HG02884 (cell line): ENCODE results near the gene SLC6A19.

Source experiments
- ATAC-seq: cut with Tn5 transposase; IDR thresholded peaks from one replicate; pipeline ENCODE4 v1.9.1; 2021; ENCODE audit warnings: mild to moderate bottlenecking, moderate library complexity; ENCODE audit not compliant: unreplicated experiment

Gene SLC6A19

DNA sequence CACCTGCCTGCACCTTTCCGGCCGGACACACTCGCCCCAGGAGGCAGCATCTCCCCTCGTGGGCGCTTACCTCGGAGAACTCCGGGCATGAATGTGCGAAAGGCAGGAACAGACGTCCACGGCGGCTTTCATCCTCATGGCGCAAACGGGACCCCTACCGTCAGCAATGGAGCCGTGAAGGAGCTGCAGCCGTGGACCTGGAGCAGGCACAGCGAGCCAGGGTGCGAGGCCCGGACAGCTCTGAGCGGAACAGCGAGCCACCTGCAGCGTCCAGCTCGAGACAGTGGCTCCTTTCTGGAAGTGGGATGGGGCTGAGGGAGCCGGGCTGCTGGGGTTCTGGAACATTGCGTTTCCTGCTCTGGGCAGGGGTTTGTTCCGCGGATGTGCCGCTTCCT lies 7.8 kb upstream of the SLC6A19 start:
- ATAC-seq = no peak

DNA sequence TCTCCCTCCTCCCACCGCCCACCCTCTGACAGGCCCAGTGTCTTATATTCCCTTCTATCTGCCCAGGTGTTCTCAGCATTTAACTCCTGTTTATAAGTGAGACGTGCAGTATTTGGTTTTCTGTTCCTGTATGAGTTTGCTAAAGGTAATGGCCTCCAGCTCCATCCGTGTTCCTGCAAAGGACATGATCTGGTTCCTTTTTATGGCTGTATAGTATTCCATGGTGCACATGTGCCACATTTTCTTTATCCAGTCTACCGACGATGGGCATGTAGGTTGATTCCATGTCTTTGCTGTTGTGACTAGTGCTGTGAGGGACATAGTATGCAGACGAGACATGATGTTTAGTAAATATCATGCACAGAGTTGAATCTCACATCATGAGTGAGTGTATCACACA lies 7.0 kb upstream of the SLC6A19 start:
- ATAC-seq = no peak

- ATAC-seq = no peak
These were observed 6.0 kb upstream of the SLC6A19 start for GRCh38 chr5:1195439-1195838.

- no peak for ATAC-seq
These were observed 5.5 kb upstream of the SLC6A19 start for GRCh38 chr5:1195916-1196315.

DNA sequence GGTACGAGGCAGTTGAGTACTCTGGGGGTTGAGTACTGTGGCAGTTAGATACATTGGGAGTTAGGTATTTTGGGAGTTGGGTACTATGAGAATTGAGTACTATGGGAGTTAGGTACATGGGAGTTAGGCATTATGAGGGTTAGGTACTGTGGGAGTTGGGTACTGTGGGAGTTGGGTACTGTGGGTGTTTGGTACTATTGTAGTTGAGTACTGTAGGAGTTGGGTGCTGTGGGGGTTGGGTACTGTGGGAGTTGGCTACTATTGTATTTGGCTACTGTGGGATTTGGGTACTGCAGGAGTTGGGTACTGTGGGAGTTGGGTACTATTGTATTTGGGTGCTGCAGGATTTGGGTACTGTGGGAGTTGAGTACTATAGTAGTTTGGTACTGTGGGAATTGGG lies 4.8 kb upstream of the SLC6A19 start:
- ATAC-seq = no peak

DNA sequence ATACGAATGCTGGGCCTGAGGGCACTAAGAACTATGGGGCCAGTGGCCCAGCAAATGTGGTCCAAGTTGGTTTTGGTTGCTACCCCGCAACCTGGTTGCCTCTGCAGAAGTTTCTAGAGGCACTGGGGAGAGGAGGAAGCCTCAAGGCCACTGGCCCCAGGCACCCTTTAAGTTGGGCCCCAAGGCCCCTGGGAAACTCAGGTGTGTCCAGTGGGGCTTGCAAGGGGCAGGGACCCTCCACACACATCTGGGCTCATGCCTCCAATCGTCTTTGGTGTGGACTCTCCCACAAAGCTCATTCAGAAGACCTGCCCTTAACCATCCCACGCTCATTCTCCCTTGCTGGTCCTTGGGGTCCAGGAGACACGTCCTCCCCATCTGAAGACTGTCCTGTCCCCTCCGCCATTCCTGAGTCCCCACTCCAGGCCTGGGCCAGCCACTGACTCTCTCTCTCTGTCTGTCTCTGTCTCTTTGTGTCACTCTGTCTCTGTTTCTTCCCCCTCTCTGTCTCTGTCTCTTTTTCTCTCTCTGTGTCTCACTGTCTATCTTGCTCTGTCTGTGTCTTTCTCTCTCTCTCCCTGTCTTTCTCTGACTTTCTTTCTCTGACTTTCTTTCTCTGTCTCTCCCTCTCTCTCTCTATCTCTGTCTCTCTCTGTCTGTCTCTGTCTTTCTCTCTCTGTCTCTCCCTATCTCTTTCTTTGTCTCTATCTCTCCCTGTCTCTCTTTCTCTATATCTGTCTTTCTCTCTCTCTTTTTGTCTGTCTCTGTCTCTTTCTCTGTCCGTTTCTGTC lies 3.3 kb upstream of the SLC6A19 start:
- ATAC-seq = no peak

DNA sequence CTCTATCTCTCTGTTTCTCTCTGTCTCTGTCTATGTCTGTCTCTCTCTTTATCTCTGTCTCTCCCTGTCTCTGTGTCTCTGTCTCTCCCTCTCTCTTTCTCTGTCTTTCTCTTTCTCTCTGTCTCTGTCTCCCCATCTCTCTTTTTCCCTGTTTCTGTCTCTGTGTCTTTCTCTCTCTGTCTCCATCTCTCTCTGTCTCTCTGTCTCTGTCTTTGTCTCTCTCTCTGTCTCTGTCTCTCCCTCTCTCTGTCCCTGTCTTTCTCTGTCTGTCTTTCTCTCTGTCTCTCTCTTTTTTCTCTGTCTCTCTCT lies 2.1 kb upstream of the SLC6A19 start:
- ATAC-seq = no peak

DNA sequence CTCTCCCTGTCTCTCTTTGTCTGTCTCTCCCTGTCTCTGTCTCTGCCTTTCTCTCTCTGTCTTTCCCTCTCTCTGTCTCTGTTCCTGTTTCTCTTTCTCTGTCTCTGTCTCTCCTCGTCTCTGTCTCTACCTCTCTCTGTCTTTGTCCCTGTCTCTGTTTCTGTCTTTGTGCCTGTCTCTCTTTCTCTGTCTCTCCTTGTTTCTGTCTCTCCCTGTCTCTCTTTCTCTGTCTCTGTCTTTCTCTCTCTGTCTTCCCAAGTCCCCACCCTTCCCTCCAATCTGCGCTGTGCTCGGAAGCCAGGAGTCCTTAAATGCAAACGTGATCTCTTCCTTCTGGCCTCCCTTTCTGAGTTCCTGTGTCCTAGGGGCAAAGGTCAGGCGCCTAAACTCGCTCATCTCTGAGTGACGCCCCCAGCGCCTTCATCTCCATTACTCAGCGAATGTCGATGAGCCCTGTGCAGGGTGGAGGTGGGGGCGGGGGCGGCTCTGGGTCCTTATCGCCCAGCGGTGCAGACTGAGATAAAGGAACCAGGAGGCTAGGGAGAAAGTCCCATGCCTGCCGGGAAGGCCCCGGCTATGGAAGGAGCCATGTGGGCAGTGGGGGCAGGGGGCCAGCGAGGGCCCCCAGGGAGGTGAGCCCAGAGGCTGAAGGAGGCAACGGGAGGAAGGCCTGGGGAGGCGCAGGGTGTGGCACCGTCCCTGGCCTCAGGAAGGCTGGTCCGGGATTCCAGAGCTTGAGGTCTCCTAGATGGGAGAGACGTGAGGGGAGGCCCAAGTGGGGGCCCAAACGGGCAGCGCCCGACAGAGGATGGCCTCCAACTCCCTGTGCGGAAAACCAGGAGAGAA lies 1.5 kb upstream of the SLC6A19 start:
- no peak for ATAC-seq

DNA sequence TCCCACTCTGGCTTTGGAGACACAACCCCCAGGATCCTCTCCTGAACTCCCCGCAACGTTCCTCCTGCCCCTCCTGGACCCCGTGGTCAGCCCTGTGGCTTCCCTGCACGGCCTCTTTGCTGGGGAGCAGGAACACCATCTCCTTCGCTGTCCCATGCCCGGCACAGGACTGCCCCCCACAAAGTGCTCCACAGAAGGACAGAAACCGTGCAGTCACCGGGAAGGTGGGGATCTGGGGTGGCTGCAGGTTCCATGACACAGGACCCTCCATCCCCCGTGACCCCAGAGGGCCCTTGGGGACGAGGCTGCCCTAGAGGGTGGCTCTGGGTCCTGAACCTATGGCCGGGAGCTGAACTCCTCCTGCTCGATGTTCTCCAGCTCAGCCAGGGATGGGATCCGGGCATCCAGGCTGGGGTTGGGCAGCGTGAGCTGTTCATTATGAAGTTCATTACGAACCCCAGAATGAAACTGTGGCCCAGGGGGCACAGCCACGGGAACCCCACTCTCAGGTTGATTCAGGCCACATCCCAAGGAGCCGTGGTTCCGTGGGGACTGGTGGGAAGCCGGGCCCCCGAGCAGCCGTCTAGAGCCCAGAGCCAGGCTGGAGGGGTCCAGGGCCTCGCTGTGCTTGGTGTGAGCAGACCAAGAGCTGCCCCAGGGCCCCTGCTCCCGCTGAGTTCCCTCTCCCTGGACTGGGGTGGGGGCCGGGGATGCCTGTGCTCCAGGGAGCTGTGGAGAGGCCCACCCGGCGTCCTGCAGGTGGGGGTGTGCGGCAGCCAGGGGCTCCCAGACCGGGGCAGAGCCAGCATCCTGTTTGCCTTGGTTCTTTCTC lies 684 bp upstream of the SLC6A19 start:
- no peak for ATAC-seq

- no peak for ATAC-seq
These were observed 817 bp downstream of the SLC6A19 start for GRCh38 chr5:1202026-1202797.

DNA sequence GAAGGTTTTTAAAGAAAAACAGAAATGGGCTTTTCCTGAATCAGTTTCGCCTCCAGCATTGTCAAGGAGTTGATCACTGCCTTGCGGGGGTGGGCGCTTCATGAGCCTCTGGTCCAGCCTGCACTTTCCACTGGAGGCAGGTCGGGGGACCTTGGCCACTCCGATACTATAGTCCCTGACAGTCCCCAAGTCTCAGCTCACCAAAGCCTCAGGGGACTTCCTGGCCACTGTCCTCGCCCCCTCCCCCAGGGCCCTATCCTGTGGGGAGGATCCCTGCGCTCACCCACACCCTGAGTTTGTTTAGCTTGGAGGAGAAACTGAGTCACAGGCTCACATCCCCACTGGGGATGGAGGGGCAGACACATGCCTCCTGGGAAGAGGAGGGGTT lies 1.4 kb downstream of the SLC6A19 start:
- ATAC-seq = no peak

DNA sequence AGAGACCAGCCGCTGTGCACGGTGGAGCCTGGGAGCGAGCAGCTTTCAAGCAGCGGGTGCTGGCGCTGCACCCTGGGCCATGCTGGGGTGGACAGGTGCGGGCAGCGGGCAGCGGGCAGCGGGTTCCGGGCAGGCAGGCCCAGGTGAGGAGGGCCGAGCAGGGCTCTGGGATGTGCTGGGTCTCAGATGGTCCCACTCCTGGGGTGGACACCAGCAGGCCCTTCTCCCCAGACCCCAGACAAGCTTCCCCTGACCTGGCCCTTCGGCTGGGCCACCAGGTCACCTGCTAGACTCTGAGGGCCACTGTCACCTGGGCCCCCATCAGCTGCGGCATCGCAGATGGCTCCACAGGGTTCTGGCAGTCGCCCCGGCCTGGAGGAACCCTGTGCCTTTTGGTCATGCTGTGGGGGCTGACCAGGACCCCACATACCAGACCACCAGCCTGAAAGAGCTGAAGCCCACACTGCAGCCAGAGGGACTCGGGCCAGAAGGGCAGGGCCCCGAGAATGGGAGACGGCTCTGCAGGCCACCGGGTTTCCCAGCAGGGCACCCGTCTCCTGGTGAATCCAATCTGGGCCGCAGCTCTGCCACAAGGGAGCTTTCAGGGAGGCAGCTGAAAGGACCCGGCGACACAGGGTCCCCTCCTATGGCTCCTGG lies 2.0 kb downstream of the SLC6A19 start:
- ATAC-seq = no peak

GRCh38 chr5:1203968-1204692 lies 2.7 kb downstream of the SLC6A19 start:
- ATAC-seq = no peak

GRCh38 chr5:1204693-1205242 lies 3.4 kb downstream of the SLC6A19 start:
- no peak for ATAC-seq

- no peak for ATAC-seq
These were observed 4.1 kb downstream of the SLC6A19 start for GRCh38 chr5:1205255-1206180.

GRCh38 chr5:1206521-1207412 lies 5.4 kb downstream of the SLC6A19 start:
- ATAC-seq = no peak

DNA sequence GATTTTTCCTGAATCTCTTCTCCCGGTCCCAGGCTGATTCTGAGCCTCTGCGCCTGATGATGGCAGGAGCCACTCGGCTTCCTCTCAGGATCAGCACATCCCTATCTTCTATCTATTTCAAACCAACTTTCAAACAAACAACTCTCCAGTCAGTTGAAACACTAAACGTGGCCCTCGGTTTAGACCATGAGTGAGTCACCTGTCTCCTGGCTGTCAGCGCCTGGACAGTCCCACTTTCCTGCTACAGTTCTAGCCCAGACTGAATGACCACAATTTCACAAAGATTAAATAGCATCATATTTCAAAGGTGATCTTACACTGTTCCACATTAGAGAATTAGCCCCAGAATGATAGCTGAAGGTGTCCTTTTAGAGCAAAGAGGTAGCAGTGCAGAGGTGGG lies 6.2 kb downstream of the SLC6A19 start:
- ATAC-seq = no peak
